Kidney (tissue), 14 donors: ENCODE measurements around the gene TMEM107. TPM values are rescaled to one million over a fixed set of nuclear protein-coding genes. Genes with fewer than 3 reads are reported as not detected.

Source experiments
- DNase-seq, 5 donors: peaks; one replicate each; pipeline ENCODE4 v3.0.0-alpha.2; 2013 to 2020
- FAIRE-seq: peaks from 2 replicates; lab custom pipeline; 2012; peaks lifted over from hg19 to GRCh38; lab: Jason Lieb, UNC
- H3K27ac ChIP-seq, 2 donors: one replicate each; pipeline ENCODE4 v1.7.0; 2013; ENCODE audit warnings: low read depth in 2 of 2, low read length in 2 of 2, inconsistent platforms in 1 of 2
- H3K27me3 ChIP-seq: one replicate; pipeline ENCODE4 v1.7.1; 2013; ENCODE audit warnings: low read length, inconsistent platforms; ENCODE audit not compliant: control insufficient read depth, insufficient read depth
- H3K36me3 ChIP-seq, 3 donors: one replicate each; pipeline versions ENCODE4 v1.7.0 to v1.7.1; 2013; ENCODE audit warnings: low read length in 3 of 3, control low read depth in 1 of 3, inconsistent platforms in 1 of 3; ENCODE audit not compliant: insufficient read depth in 3 of 3, control insufficient read depth in 2 of 3
- H3K4me1 ChIP-seq, 3 donors: one replicate each; pipeline versions ENCODE4 v1.7.0 to v1.7.1; 2013; ENCODE audit warnings: low read length in 3 of 3, inconsistent platforms in 1 of 3, low read depth in 1 of 3; ENCODE audit not compliant: control insufficient read depth in 2 of 3, insufficient read depth in 2 of 3
- H3K4me3 ChIP-seq, 3 donors: one replicate each; pipeline versions ENCODE4 v1.7.0 to v1.8.1; 2013; ENCODE audit warnings: low read length in 3 of 3, control low read depth in 1 of 3, inconsistent platforms in 1 of 3
- H3K9ac ChIP-seq, 3 donors: one replicate each; pipeline versions ENCODE4 v1.7.0 to v1.7.1; 2013; ENCODE audit warnings: low read length in 3 of 3, control low read depth in 1 of 3, inconsistent platforms in 1 of 3
- H3K9me3 ChIP-seq, 3 donors: one replicate each; pipeline versions ENCODE4 v1.7.0 to v1.7.1; 2013; ENCODE audit warnings: low read length in 3 of 3, control low read depth in 1 of 3, inconsistent platforms in 1 of 3; ENCODE audit not compliant: control insufficient read depth in 2 of 3, insufficient read depth in 1 of 3
- intact Hi-C: fragments of 100-400 bp; cut with DNase I; formaldehyde crosslinking; loops from one replicate; pipeline ENCODE4 v1.11.1; 2022
- polyA plus RNA-seq: library from polyadenylated mRNA; stranded (reverse); fragments of 350-450 nt; fragmentation: Illumina TruSeq; extraction: RNeasy Lipid Tissue Mini Kit (QIAGEN cat#74804); gene quantifications from one replicate; pipeline ENCODE4 v1.2.3, GENCODE V29; 2014; ENCODE audit warnings: low read depth, low replicate concordance; ENCODE audit not compliant: insufficient read depth
- total RNA-seq: library from RNA; stranded (reverse); fragmentation: NEBNext Ultra II Directional; extraction: Animal tissue kit (Norgen Biotek cat#: 25700); gene quantifications from one replicate; pipeline ENCODE4 v1.2.1, GENCODE V29; 2021
- TF ChIP-seq, protein P1 (sequence below): IDR thresholded peaks from 3 replicates; pipeline ENCODE4 v1.5.1; 2012; ENCODE audit warnings: mild to moderate bottlenecking, moderate library complexity, borderline replicate concordance; ENCODE audit not compliant: insufficient read depth; ENCODE audit errors: extremely low read depth
- donor health status: control.
- donor health status: control.
- donor health status: control.
- donor health status: control.
- donor health status: control.
- donor health status: DM: yes; HTN: yes; CAD: no.
- donor health status: Normal renal cell carcinoma (clear cell type).

TMEM107 gene
- total and polyA plus RNA-seq, 2 donors from 2014 or later, result 23.4 to 24.6 TPM

DNA sequence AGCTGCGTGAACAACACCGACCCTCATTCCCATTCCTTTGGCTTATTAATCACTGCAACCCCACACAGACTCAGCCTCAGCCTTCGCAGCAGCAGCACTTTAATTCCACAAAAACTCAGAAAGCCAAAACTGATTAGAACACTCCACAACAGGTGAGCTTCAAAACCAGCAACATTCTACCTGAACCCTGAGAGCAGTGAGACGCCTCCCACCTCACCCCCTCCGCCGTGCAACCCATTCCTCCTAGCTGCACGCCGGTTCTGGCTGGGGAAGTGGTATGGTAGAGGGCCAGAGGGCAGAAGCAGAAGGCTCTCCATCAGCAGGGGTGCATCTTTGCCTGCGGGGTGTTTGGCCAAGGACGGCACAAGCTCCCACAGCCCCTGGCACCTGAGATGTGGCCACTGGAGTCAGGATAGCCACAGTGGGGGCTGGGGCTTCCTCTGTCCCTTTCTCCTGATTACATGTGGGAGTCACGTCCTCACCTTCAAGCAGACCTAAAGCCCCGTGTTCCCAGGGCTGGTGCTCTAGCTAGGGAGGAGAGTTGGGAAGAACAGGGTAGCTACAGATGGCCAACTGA, 12.2 kb upstream of the TMEM107 start:
- H3K27me3 ChIP-seq, result no peaks in the 10 kb centered on the region
- H3K9me3 ChIP-seq, result no peaks in the 10 kb centered on the region
- no peaks in the 10 kb centered on the region for H3K36me3 ChIP-seq
- H3K9ac ChIP-seq, result peak overlapping the region in 1 of 3 donors; percentile 36
- H3K4me1 ChIP-seq, result peaks cover 8 to 36% (median 20%) of the 10 kb centered on the region in 3 donors
- TF ChIP-seq, protein P1, sequence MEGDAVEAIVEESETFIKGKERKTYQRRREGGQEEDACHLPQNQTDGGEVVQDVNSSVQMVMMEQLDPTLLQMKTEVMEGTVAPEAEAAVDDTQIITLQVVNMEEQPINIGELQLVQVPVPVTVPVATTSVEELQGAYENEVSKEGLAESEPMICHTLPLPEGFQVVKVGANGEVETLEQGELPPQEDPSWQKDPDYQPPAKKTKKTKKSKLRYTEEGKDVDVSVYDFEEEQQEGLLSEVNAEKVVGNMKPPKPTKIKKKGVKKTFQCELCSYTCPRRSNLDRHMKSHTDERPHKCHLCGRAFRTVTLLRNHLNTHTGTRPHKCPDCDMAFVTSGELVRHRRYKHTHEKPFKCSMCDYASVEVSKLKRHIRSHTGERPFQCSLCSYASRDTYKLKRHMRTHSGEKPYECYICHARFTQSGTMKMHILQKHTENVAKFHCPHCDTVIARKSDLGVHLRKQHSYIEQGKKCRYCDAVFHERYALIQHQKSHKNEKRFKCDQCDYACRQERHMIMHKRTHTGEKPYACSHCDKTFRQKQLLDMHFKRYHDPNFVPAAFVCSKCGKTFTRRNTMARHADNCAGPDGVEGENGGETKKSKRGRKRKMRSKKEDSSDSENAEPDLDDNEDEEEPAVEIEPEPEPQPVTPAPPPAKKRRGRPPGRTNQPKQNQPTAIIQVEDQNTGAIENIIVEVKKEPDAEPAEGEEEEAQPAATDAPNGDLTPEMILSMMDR, result no peak
- peak in 1 of 5 donors; percentile 75 for DNase-seq
- H3K4me3 ChIP-seq, result peak overlapping the region in 2 of 3 donors; percentile 63 to 90
- peak overlapping the region; percentile 89 to 99 for H3K27ac ChIP-seq
- intact Hi-C loops, result loop anchor here (10.0 kb wide), 1 partner anchor 64 kb away; the partner anchor contains the start of gene HES7
- FAIRE-seq, result no peak

DNA sequence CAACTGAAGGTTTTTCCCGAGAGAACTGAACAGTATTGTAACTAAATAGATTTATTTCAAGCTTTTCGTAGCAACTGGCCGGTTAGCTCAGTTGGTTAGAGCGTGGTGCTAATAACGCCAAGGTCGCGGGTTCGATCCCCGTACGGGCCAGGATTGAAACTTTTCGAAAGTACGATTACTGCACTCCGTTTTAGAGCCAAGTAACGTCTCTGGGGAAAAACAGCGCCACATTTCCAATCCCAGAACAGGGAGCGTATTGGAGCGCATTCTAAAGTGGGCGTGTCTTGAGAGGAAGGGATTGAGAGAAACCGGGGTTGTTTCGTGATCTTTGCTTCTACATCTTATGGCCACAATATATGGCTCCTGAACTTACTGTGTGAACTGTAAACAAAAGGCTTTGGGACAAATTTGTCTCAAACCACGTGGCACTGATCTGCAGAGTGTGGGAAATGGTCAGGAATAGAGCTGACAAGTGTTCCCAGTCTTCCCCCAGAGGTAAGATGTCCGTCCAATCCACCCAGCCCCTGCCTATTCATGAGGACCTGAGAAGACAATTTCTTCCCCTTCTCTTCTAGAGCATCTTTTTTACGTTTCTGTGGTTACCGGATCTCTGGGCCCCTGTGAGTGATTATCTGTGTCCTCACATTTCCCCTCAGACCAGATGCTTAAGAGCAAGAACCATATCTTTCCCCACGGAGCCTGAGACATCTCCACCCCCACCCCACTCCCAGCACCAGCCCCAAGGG, 11.5 kb upstream of the TMEM107 start:
- TF ChIP-seq, protein P1, result peak; percentile 16
- DNase-seq (peak; percentile 95 to 98 (median 96)), FAIRE-seq (peak; percentile 91)
- Histone ChIP-seq H3K9ac (peak overlapping the region in 2 of 3 donors; percentile 94 to 99), H3K27me3 (no peaks in the 10 kb centered on the region), H3K36me3 (no peaks in the 10 kb centered on the region), H3K27ac (peak overlapping the region; percentile 89 to 99), H3K9me3 (no peaks in the 10 kb centered on the region), H3K4me3 (peak overlapping the region; percentile 90 to 99 (median 95)), H3K4me1 (peaks cover 8 to 35% (median 18%) of the 10 kb centered on the region in 3 donors)
- intact Hi-C loops, result loop anchor here (10.0 kb wide), 1 partner anchor 63 kb away; the partner anchor contains the start of gene HES7

DNA sequence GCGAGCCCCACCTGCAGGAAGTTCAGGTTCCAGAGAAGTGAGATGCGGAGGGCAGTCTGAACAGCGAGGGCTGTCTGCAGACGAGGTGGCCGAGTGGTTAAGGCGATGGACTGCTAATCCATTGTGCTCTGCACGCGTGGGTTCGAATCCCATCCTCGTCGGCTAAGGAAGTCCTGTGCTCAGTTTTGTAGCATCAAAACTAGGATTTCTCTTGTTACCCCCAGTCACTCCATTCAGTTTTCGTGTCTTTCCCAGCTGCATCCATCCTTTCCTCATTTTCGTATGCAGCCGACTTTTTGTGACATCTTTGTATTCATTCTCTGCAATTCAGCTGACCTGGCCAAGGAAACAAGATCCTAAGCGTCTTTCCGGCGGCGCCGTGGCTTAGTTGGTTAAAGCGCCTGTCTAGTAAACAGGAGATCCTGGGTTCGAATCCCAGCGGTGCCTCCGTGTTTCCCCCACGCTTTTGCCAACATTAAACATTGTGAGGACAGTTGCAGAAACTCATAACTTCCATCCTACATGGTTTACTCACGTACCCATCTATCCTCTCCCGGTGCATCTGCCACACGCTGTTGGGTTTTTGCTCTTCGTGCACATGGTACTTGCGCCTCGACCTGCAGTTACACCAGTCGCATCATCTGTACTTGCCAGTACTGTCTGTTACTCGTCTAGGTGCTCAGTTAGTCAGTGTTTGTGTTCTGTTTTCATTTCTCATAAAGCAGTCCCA, 10.8 kb upstream of the TMEM107 start:
- TF ChIP-seq, protein P1, result peak; percentile 38

More for the DNA sequence above, 10.8 kb upstream of the TMEM107 start:
- Histone ChIP-seq H3K27me3 (no peaks in the 10 kb centered on the region), H3K27ac (peak overlapping the region; percentile 89 to 99), H3K4me1 (peaks cover 8 to 28% (median 16%) of the 10 kb centered on the region in 3 donors), H3K9me3 (no peaks in the 10 kb centered on the region), H3K4me3 (peak overlapping the region; percentile 90 to 99 (median 95)), H3K9ac (peak overlapping the region; percentile 94 to 99 (median 98)), H3K36me3 (no peaks in the 10 kb centered on the region)
- FAIRE-seq (no peak), DNase-seq (peak; percentile 96 to 99 (median 98))
- intact Hi-C loops, result loop anchor here (10.0 kb wide), 1 partner anchor 62 kb away; the partner anchor contains the start of gene HES7
